DOHH2 (cell line): Measurements from ENCODE around the gene SLC25A28.

Source experiments
- EZH2phosphoT487 ChIP-seq: fragments of 200-600 bp; sonication (generic); IDR thresholded peaks from 2 replicates; pipeline ENCODE4 v1.6.1; 2017; ENCODE audit warnings: borderline replicate concordance, mild to moderate bottlenecking, antibody characterized with exemption, low read length, moderate library complexity, mixed read lengths
- TF ChIP-seq, protein P1 (sequence below): fragments of 200-600 bp; sonication (generic); IDR thresholded peaks from one replicate; pipeline ENCODE4 v1.5.1; 2014; ENCODE audit warnings: antibody characterized with exemption, mild to moderate bottlenecking, low read depth, low read length; ENCODE audit not compliant: poor library complexity, severe bottlenecking

DNA sequence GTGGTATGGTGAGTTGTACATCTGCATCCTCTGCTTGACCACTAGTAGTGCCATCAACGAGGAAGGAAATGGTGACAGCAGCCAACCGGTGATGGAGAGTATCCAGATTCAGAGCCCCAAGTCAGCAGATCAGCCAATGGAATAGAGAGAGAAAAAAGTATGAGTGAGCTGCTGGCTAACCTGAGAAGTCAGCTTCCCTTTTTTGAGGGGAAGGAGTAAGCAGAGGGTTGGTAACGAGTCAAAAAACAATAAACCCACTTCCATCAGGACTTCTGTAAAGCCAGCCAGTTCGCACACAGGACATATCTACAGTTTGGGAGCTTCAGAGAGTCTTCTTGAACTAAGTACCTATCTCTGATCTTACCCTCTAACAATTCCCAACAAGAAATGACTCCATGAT is 8.9 kb downstream of the SLC25A28 start:
- TF ChIP-seq, protein P1, sequence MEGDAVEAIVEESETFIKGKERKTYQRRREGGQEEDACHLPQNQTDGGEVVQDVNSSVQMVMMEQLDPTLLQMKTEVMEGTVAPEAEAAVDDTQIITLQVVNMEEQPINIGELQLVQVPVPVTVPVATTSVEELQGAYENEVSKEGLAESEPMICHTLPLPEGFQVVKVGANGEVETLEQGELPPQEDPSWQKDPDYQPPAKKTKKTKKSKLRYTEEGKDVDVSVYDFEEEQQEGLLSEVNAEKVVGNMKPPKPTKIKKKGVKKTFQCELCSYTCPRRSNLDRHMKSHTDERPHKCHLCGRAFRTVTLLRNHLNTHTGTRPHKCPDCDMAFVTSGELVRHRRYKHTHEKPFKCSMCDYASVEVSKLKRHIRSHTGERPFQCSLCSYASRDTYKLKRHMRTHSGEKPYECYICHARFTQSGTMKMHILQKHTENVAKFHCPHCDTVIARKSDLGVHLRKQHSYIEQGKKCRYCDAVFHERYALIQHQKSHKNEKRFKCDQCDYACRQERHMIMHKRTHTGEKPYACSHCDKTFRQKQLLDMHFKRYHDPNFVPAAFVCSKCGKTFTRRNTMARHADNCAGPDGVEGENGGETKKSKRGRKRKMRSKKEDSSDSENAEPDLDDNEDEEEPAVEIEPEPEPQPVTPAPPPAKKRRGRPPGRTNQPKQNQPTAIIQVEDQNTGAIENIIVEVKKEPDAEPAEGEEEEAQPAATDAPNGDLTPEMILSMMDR, result no peak
- no peak for TF ChIP-seq EZH2phosphoT487
